ENCODE results near the gene CELF2.
A peak's percentile ranks its signal among the peaks of the same experiment; 100 is the strongest.

The CELF2 gene

GRCh38 chr10:11159543-11160215 is 142.0 kb downstream of the CELF2 start:
- no peak for DNase-seq

- DNase-seq = no peak
These were observed 143.4 kb downstream of the CELF2 start for GRCh38 chr10:11161096-11161495.

- no peak for DNase-seq
These were observed 144.2 kb downstream of the CELF2 start for GRCh38 chr10:11161910-11162309.

GRCh38 chr10:11162828-11163599 is 145.3 kb downstream of the CELF2 start:
- peak; percentile 93 for DNase-seq

GRCh38 chr10:11163780-11164550 is 146.3 kb downstream of the CELF2 start:
- peak; percentile 50 for DNase-seq

GRCh38 chr10:11164551-11164802 is 146.8 kb downstream of the CELF2 start:
- no peak for DNase-seq

GRCh38 chr10:11164803-11165590 is 147.3 kb downstream of the CELF2 start:
- peak; percentile 90 for DNase-seq

- peak; percentile 91 for DNase-seq
These were observed 148.2 kb downstream of the CELF2 start for GRCh38 chr10:11165591-11166543.

GRCh38 chr10:11166550-11166949 is 148.9 kb downstream of the CELF2 start:
- DNase-seq = no peak

- peak; percentile 42 for DNase-seq
These were observed 149.7 kb downstream of the CELF2 start for GRCh38 chr10:11167233-11167966.

GRCh38 chr10:11168423-11169090 is 150.9 kb downstream of the CELF2 start:
- peak; percentile 49 for DNase-seq

- DNase-seq = peak; percentile 62
These were observed 152.3 kb downstream of the CELF2 start for GRCh38 chr10:11169976-11170375.

GRCh38 chr10:11170574-11170973 is 152.9 kb downstream of the CELF2 start:
- no peak for DNase-seq

GRCh38 chr10:11170993-11171851 is 153.6 kb downstream of the CELF2 start:
- DNase-seq = peak; percentile 79

GRCh38 chr10:11173042-11173441 is 155.4 kb downstream of the CELF2 start:
- peak; percentile 44 for DNase-seq

GRCh38 chr10:11175823-11176243 is 158.2 kb downstream of the CELF2 start:
- DNase-seq = peak; percentile 54

- DNase-seq = peak; percentile 88
These were observed 159.1 kb downstream of the CELF2 start for GRCh38 chr10:11176746-11177145.

- DNase-seq = no peak
These were observed 159.7 kb downstream of the CELF2 start for GRCh38 chr10:11177381-11177780.

- peak; percentile 75 for DNase-seq
These were observed 160.3 kb downstream of the CELF2 start for GRCh38 chr10:11177926-11178471.

Data from activated CD4-positive, alpha-beta T cell treated with anti-CD3 and anti-CD28 coated beads, Interleukin-2, Interleukin-6, amounts not matched to agents 100 ng/mL and 50 ng/mL, durations not matched to agents 16 hours and 8 hours (primary cell).